NCI-H187 (cell line): ENCODE results near the gene APOD.

Source experiments
- DNase-seq, 2 experiments: peaks; one replicate each; lab custom pipeline; 2025; lab: John Stamatoyannopoulos, UW

The APOD gene

GRCh38 chr3:195524171-195524896 lies 59.4 kb downstream of the APOD start:
- DNase-seq = no peak

- no peak for DNase-seq
These were observed 61.3 kb downstream of the APOD start for GRCh38 chr3:195522254-195523023.
